Measurements from ENCODE around the gene RNF14. TPM values are rescaled to one million over a fixed set of nuclear protein-coding genes. Genes with fewer than 3 reads are reported as not detected.

The RNF14 gene
- total and polyA plus RNA-seq, 2 donors (not counting 1 experiment from before 2014, with no cell fraction given), result 10.5 to 26.6 TPM

DNA sequence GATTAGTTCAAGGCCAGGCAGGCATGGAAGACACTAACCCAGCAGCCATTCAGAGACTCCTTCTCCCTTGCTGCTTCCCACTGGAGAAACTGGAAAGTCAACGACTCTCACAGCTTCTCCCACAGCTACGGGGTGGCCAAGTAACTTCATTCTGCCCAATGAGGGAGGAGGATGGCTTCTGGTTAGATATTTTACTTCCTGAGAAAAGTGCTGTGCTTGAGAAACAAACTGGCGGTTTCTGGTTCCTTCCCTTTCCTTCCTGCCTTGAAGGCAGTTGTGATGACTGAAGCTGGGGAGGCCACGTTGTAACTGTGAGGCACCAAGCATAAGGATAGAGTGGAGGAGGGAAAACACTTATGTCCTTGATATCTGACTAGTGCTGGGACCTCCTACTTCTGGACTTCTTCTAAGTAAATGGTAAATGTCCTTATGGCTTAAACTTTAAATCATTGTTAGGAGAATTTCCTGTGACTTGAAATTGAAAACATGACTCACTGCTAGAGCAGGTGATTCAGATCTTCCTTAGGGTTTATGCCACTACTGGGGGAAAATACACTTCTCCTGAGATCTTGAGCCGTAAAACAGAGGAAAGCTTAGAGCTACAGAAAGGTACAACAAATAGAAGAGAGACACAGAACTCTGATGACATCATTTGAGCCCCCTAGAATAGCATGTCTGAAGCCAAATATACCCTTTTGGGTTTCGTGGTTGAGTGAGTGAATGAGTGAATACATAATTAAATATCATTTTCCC is 47.1 kb downstream of the RNF14 start:
- Histone ChIP-seq H3K27ac (ENCODE audit: low read length in 2 of 2) (no peak overlapping the region), H3K4me1 (ENCODE audit: control insufficient read depth in 2 of 2, insufficient read depth in 2 of 2, low read length in 2 of 2) (peaks cover 34 to 35% of the 10 kb centered on the region in 2 donors), H3K36me3 (replicated peaks in 1 of 2; ENCODE audit: control extremely low read depth in 1 of 2, control insufficient read depth in 1 of 2, extremely low read depth in 1 of 2, insufficient read depth in 2 of 2, low read length in 1 of 2) (no peaks in the 10 kb centered on the region), H4K20me1 (ENCODE audit: control insufficient read depth, insufficient read depth, low read length, poor library complexity, severe bottlenecking) (no peaks in the 10 kb centered on the region), H3K4me3 (ENCODE audit: control extremely low read depth in 1 of 5, extremely low read depth in 1 of 5, insufficient read depth in 1 of 5, low read depth in 2 of 5, low read length in 4 of 5) (peak overlapping the region in 1 of 5 experiments; percentile 6), H3K9me3 (ENCODE audit: control extremely low read depth in 1 of 3, control insufficient read depth in 2 of 3, insufficient read depth in 1 of 3, low read length in 2 of 3) (peaks cover 4 to 7% (median 5%) of the 10 kb centered on the region in 3 donors), H3K4me2 (replicated peaks; ENCODE audit: low read depth, low read length, poor library complexity, severe bottlenecking) (peak overlapping the region; percentile 6), H3K79me2 (ENCODE audit: control insufficient read depth, insufficient read depth, low read length) (no peaks in the 10 kb centered on the region), H2AFZ (ENCODE audit: insufficient read depth, low read depth, low read length, poor library complexity, severe bottlenecking) (peak overlapping the region; percentile 46), H3K9ac (ENCODE audit: low read length) (no peak overlapping the region), H3K27me3 (replicated peaks in 1 of 4; ENCODE audit: control extremely low read depth in 1 of 4, control insufficient read depth in 3 of 4, insufficient read depth in 4 of 4, low read length in 3 of 4) (peaks cover 0 to 9% (median 0%) of the 10 kb centered on the region in 4 experiments)
- intact Hi-C loops (cut with micrococcal nuclease), result loop anchor here (1.0 to 10.0 kb wide), 7 partner anchors 9 to 691 kb away; partner anchors contain the start of genes NDFIP1 and TAF7
- Mint-ChIP-seq H3K4me1 (peaks cover 50% of the 10 kb centered on the region), H3K4me3 (peak overlapping the region; percentile 20), H3K27ac (peak overlapping the region; percentile 17), H3K9me3 (ENCODE audit: insufficient read depth) (peaks cover 6% of the 10 kb centered on the region), H3K27me3 (peaks cover 15% of the 10 kb centered on the region)
- no peak for TF ChIP-seq EZH2 (IDR thresholded peaks at IDR 0.05; ENCODE audit: borderline replicate concordance, insufficient read depth, low read depth, low read length, poor library complexity, severe bottlenecking)
- TF ChIP-seq, protein P1, sequence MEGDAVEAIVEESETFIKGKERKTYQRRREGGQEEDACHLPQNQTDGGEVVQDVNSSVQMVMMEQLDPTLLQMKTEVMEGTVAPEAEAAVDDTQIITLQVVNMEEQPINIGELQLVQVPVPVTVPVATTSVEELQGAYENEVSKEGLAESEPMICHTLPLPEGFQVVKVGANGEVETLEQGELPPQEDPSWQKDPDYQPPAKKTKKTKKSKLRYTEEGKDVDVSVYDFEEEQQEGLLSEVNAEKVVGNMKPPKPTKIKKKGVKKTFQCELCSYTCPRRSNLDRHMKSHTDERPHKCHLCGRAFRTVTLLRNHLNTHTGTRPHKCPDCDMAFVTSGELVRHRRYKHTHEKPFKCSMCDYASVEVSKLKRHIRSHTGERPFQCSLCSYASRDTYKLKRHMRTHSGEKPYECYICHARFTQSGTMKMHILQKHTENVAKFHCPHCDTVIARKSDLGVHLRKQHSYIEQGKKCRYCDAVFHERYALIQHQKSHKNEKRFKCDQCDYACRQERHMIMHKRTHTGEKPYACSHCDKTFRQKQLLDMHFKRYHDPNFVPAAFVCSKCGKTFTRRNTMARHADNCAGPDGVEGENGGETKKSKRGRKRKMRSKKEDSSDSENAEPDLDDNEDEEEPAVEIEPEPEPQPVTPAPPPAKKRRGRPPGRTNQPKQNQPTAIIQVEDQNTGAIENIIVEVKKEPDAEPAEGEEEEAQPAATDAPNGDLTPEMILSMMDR (IDR thresholded peaks at IDR 0.05), result no peak
- WGBS (ENCODE audit: insufficient coverage), result 14% methylated on average over 1 of the region's 6 CpGs
- CTCF ChIA-PET, result interaction anchor here (0.5 to 10.6 kb wide), 19 partner anchors 8 to 424 kb away, joined by 3 to 91 read pairs (median 5); partner anchors contain the start of genes DELE1, HDAC3, RELL2 and RNF14
- ATAC-seq (ENCODE audit: low read depth) (no peak), DNase-seq (peak; percentile 12)
- POLR2A ChIA-PET, result no interaction called here

DNA sequence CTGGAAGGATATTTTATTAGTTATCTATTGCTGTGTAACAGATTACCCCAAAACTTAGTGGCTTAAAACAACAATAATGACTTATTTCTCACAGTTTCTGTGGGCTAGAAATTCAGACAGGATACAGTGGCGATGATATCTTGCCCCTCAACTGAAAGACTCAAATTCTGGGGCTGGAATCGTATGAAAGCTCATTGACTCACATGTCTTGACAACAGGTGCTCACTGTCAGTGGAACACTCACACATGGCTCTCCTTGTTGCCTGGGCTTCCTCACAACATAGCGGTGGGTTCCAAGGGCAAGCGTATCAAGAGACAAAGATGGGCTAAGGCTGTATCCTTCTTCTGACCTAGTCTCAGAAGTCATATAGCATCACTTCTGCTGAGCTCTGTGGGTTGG is 47.7 kb downstream of the RNF14 start:
- Histone ChIP-seq H3K9me3 (ENCODE audit: control extremely low read depth in 1 of 3, control insufficient read depth in 2 of 3, insufficient read depth in 1 of 3, low read length in 2 of 3) (peaks cover 5 to 7% (median 6%) of the 10 kb centered on the region in 3 donors), H3K4me1 (ENCODE audit: control insufficient read depth in 2 of 2, insufficient read depth in 2 of 2, low read length in 2 of 2) (peaks cover 34 to 35% of the 10 kb centered on the region in 2 donors), H3K27me3 (replicated peaks in 1 of 4; ENCODE audit: control extremely low read depth in 1 of 4, control insufficient read depth in 3 of 4, insufficient read depth in 4 of 4, low read length in 3 of 4) (peaks cover 0 to 9% (median 2%) of the 10 kb centered on the region in 4 experiments), H3K36me3 (replicated peaks in 1 of 2; ENCODE audit: control extremely low read depth in 1 of 2, control insufficient read depth in 1 of 2, extremely low read depth in 1 of 2, insufficient read depth in 2 of 2, low read length in 1 of 2) (no peaks in the 10 kb centered on the region), H3K27ac (ENCODE audit: low read length in 2 of 2) (no peak overlapping the region), H4K20me1 (ENCODE audit: control insufficient read depth, insufficient read depth, low read length, poor library complexity, severe bottlenecking) (no peaks in the 10 kb centered on the region), H3K79me2 (ENCODE audit: control insufficient read depth, insufficient read depth, low read length) (no peaks in the 10 kb centered on the region), H2AFZ (ENCODE audit: insufficient read depth, low read depth, low read length, poor library complexity, severe bottlenecking) (no peak overlapping the region), H3K9ac (ENCODE audit: low read length) (no peak overlapping the region), H3K4me2 (replicated peaks; ENCODE audit: low read depth, low read length, poor library complexity, severe bottlenecking) (no peak overlapping the region), H3K4me3 (ENCODE audit: control extremely low read depth in 1 of 5, extremely low read depth in 1 of 5, insufficient read depth in 1 of 5, low read depth in 2 of 5, low read length in 4 of 5) (no peak overlapping the region)
- no peak for TF ChIP-seq EZH2 (IDR thresholded peaks at IDR 0.05; ENCODE audit: borderline replicate concordance, insufficient read depth, low read depth, low read length, poor library complexity, severe bottlenecking)
- TF ChIP-seq, protein P1 (IDR thresholded peaks at IDR 0.05), result no peak
- Mint-ChIP-seq H3K4me3 (no peak overlapping the region), H3K27ac (no peak overlapping the region), H3K27me3 (peaks cover 20% of the 10 kb centered on the region), H3K4me1 (peaks cover 49% of the 10 kb centered on the region), H3K9me3 (ENCODE audit: insufficient read depth) (peaks cover 6% of the 10 kb centered on the region)
- intact Hi-C loops (cut with micrococcal nuclease), result loop anchor here (10.0 kb wide), 2 partner anchors 338 to 692 kb away; partner anchors contain the start of gene TAF7
- ChIA-PET CTCF (interaction anchor here (0.5 to 10.6 kb wide), 9 partner anchors 8 to 380 kb away, joined by 3 to 91 read pairs (median 14); partner anchors contain the start of genes HDAC3, RELL2 and RNF14), POLR2A (no interaction called here)
- DNase-seq (no peak), ATAC-seq (ENCODE audit: low read depth) (no peak)
- 56% methylated on average over 2 of the region's 4 CpGs for WGBS (ENCODE audit: insufficient coverage)

Data from B cell (primary cell).